RKO (cell line): ENCODE data around the gene APCDD1L.
A peak's percentile ranks its signal among the peaks of the same experiment; 100 is the strongest.

Source experiments
- DNase-seq: peaks from one replicate; pipeline ENCODE4 v3.0.0-alpha.2; 2016; ENCODE audit warnings: low spot score

Gene APCDD1L

GRCh38 chr20:58492074-58492718 is 23.0 kb downstream of the APCDD1L start:
- DNase-seq: no peak

- no peak for DNase-seq
These were observed 29.0 kb downstream of the APCDD1L start for GRCh38 chr20:58486207-58486606.

- DNase-seq: no peak
These were observed 29.8 kb downstream of the APCDD1L start for GRCh38 chr20:58485393-58485792.

- no peak for DNase-seq
These were observed 31.7 kb downstream of the APCDD1L start for GRCh38 chr20:58483470-58483869.

- no peak for DNase-seq
These were observed 32.1 kb downstream of the APCDD1L start for GRCh38 chr20:58483051-58483450.

- peak; percentile 5 for DNase-seq
These were observed 32.8 kb downstream of the APCDD1L start for GRCh38 chr20:58482416-58482815.

GRCh38 chr20:58481481-58482021 is 33.6 kb downstream of the APCDD1L start:
- DNase-seq: no peak

- no peak for DNase-seq
These were observed 34.5 kb downstream of the APCDD1L start for GRCh38 chr20:58480551-58481336.

- no peak for DNase-seq
These were observed 35.3 kb downstream of the APCDD1L start for GRCh38 chr20:58479726-58480440.

- no peak for DNase-seq
These were observed 36.9 kb downstream of the APCDD1L start for GRCh38 chr20:58478141-58478805.

GRCh38 chr20:58475466-58475865 is 39.7 kb downstream of the APCDD1L start:
- DNase-seq: no peak

GRCh38 chr20:58473453-58474425 is 41.5 kb downstream of the APCDD1L start:
- DNase-seq: no peak

GRCh38 chr20:58472273-58473018 is 42.8 kb downstream of the APCDD1L start:
- no peak for DNase-seq

GRCh38 chr20:58471193-58472164 is 43.7 kb downstream of the APCDD1L start:
- no peak for DNase-seq

GRCh38 chr20:58470336-58471192 is 44.6 kb downstream of the APCDD1L start:
- no peak for DNase-seq

GRCh38 chr20:58469616-58470015 is 45.6 kb downstream of the APCDD1L start:
- DNase-seq: no peak

GRCh38 chr20:58467572-58468527 is 47.3 kb downstream of the APCDD1L start:
- DNase-seq: no peak
